ENCODE measurements around the gene A3GALT2.
A peak's percentile ranks its signal among the peaks of the same experiment; 100 is the strongest.

Gene A3GALT2

GRCh38 chr1:33326785-33327184, 5.9 kb upstream of the A3GALT2 start:
- H2BK15ac ChIP-seq (ENCODE audit: low read depth, poor library complexity, severe bottlenecking), result no peak overlapping the region
- H3K36me3 ChIP-seq (ENCODE audit: control insufficient read depth in 1 of 2, insufficient read depth in 2 of 2, low read depth in 1 of 2, low read length in 2 of 2), result peaks cover 82 to 100% of the 10 kb centered on the region in 2 experiments
- no peak overlapping the region for H3K4me2 ChIP-seq (ENCODE audit: low read length, poor library complexity, severe bottlenecking)
- WGBS, result 87% methylated on average over 8 of the region's 9 CpGs
- no peak overlapping the region for H3K9ac ChIP-seq (ENCODE audit: low read length)
- peak overlapping the region; percentile 34 for H3K27ac ChIP-seq (ENCODE audit: low read length, poor library complexity, severe bottlenecking)
- H3K14ac ChIP-seq (ENCODE audit: low read length in 2 of 2), result no peak overlapping the region
- no peak overlapping the region for H2BK12ac ChIP-seq (ENCODE audit: low read length in 2 of 2)
- H4K8ac ChIP-seq (ENCODE audit: low read length), result no peak overlapping the region
- no peak overlapping the region for H2AFZ ChIP-seq (ENCODE audit: low read depth, low read length)
- peaks cover 40% of the 10 kb centered on the region for H3K4me1 ChIP-seq (ENCODE audit: control insufficient read depth, insufficient read depth, low read depth, low read length)
- H3K9me3 ChIP-seq (ENCODE audit: control insufficient read depth, low read length), result no peaks in the 10 kb centered on the region
- H2BK5ac ChIP-seq (ENCODE audit: low read depth, low read length, poor library complexity, severe bottlenecking), result no peak overlapping the region
- no peak overlapping the region for H3K4me3 ChIP-seq (ENCODE audit: insufficient read depth in 1 of 2, low read depth in 1 of 2, low read length in 2 of 2)
- H3K18ac ChIP-seq (ENCODE audit: low read depth in 1 of 2, low read length in 2 of 2), result no peak overlapping the region
- DNase-seq, result no peak
- H3K79me1 ChIP-seq (replicated peaks; ENCODE audit: low read length, poor library complexity, severe bottlenecking), result peaks cover 21% of the 10 kb centered on the region
- H3K27me3 ChIP-seq (ENCODE audit: control insufficient read depth in 1 of 2, insufficient read depth in 1 of 2, low read length in 2 of 2), result no peaks in the 10 kb centered on the region
- no peak overlapping the region for H3K23ac ChIP-seq (ENCODE audit: low read length in 2 of 2)
- no peak overlapping the region for H2AK5ac ChIP-seq (ENCODE audit: low read length, severe bottlenecking)
- H4K91ac ChIP-seq (ENCODE audit: low read length), result no peak overlapping the region
- H3K4ac ChIP-seq (ENCODE audit: low read depth in 1 of 2, low read length in 2 of 2), result no peak overlapping the region
- no peak overlapping the region for H2BK120ac ChIP-seq (ENCODE audit: low read depth, low read length)

- Histone ChIP-seq H3K79me1 (replicated peaks; ENCODE audit: low read length, poor library complexity, severe bottlenecking) (peaks cover 21% of the 10 kb centered on the region), H3K4me3 (ENCODE audit: insufficient read depth in 1 of 2, low read depth in 1 of 2, low read length in 2 of 2) (no peak overlapping the region), H3K18ac (ENCODE audit: low read depth in 1 of 2, low read length in 2 of 2) (peak overlapping the region in 1 of 2 experiments; percentile 23), H3K4ac (ENCODE audit: low read depth in 1 of 2, low read length in 2 of 2) (no peak overlapping the region), H2BK5ac (ENCODE audit: low read depth, low read length, poor library complexity, severe bottlenecking) (no peak overlapping the region), H2AFZ (ENCODE audit: low read depth, low read length) (no peak overlapping the region), H2BK15ac (ENCODE audit: low read depth, poor library complexity, severe bottlenecking) (no peak overlapping the region), H2BK12ac (ENCODE audit: low read length in 2 of 2) (no peak overlapping the region), H3K4me1 (ENCODE audit: control insufficient read depth, insufficient read depth, low read depth, low read length) (peaks cover 33% of the 10 kb centered on the region), H4K91ac (ENCODE audit: low read length) (peak overlapping the region; percentile 7), H3K4me2 (ENCODE audit: low read length, poor library complexity, severe bottlenecking) (no peak overlapping the region), H3K9me3 (ENCODE audit: control insufficient read depth, low read length) (no peaks in the 10 kb centered on the region), H3K27me3 (ENCODE audit: control insufficient read depth in 1 of 2, insufficient read depth in 1 of 2, low read length in 2 of 2) (no peaks in the 10 kb centered on the region), H2BK120ac (ENCODE audit: low read depth, low read length) (no peak overlapping the region), H2AK5ac (ENCODE audit: low read length, severe bottlenecking) (no peak overlapping the region), H3K14ac (ENCODE audit: low read length in 2 of 2) (no peak overlapping the region), H3K9ac (ENCODE audit: low read length) (peak overlapping the region; percentile 3), H3K27ac (ENCODE audit: low read length, poor library complexity, severe bottlenecking) (no peak overlapping the region), H3K36me3 (ENCODE audit: control insufficient read depth in 1 of 2, insufficient read depth in 2 of 2, low read depth in 1 of 2, low read length in 2 of 2) (peaks cover 75 to 94% of the 10 kb centered on the region in 2 experiments), H3K23ac (ENCODE audit: low read length in 2 of 2) (no peak overlapping the region), H4K8ac (ENCODE audit: low read length) (no peak overlapping the region)
- DNase-seq, result no peak
- WGBS, result 94% methylated on average over 22 of the region's 22 CpGs
Observed at GRCh38 chr1:33324677-33325575, 4.0 kb upstream of the A3GALT2 start.

DNA sequence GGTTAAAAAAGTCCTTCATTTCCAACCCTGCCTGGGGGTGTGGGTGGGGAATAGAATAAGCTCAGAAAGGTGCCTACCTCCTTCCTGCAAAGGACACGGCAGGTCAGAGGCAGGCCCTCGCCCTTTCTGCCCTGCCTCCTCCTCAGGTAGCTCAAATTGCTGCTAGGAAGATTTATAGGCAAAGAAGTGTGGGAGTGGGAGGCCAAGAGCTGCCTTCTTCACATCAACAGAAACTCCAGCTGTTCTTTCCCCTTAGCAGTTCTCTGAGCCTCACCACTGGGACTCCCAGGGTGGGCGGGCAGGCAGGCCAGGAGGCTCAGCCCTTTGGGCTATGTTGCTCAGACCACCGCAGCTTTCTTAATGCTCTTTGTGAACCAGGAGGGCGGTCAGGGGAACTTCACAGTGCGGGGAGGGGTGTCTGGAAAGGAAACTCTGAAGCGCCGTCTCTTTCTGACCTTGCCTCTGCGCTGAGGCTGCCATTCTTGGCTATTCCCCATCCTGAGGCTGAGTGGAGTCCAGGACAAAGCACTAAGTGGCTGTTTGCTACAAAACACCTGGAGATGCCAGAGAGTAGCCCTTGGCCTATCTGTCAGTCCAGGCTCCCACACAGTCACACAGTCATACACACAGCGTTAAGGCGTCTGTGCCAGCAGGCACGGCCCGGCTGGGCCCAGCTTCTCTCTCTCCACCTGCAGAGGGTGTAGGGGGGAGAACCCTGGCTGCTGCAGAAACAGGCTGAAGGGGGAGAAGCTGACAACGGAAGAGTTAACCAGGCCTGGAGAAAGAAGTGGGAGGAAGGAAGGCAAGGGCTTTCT, 3.0 kb upstream of the A3GALT2 start:
- no peak overlapping the region for H2BK120ac ChIP-seq (ENCODE audit: low read depth, low read length)
- 91% methylated on average over 13 of the region's 14 CpGs for WGBS
- no peak overlapping the region for H4K91ac ChIP-seq (ENCODE audit: low read length)
- peaks cover 67 to 84% of the 10 kb centered on the region in 2 experiments for H3K36me3 ChIP-seq (ENCODE audit: control insufficient read depth in 1 of 2, insufficient read depth in 2 of 2, low read depth in 1 of 2, low read length in 2 of 2)
- no peak overlapping the region for H2BK12ac ChIP-seq (ENCODE audit: low read length in 2 of 2)
- no peak overlapping the region for H3K14ac ChIP-seq (ENCODE audit: low read length in 2 of 2)
- H3K9me3 ChIP-seq (ENCODE audit: control insufficient read depth, low read length), result no peaks in the 10 kb centered on the region
- H3K4me3 ChIP-seq (ENCODE audit: insufficient read depth in 1 of 2, low read depth in 1 of 2, low read length in 2 of 2), result no peak overlapping the region
- no peak overlapping the region for H2AK5ac ChIP-seq (ENCODE audit: low read length, severe bottlenecking)
- no peaks in the 10 kb centered on the region for H3K27me3 ChIP-seq (ENCODE audit: control insufficient read depth in 1 of 2, insufficient read depth in 1 of 2, low read length in 2 of 2)
- H3K9ac ChIP-seq (ENCODE audit: low read length), result peak overlapping the region; percentile 2
- no peak overlapping the region for H2AFZ ChIP-seq (ENCODE audit: low read depth, low read length)
- H3K4ac ChIP-seq (ENCODE audit: low read depth in 1 of 2, low read length in 2 of 2), result no peak overlapping the region
- H2BK5ac ChIP-seq (ENCODE audit: low read depth, low read length, poor library complexity, severe bottlenecking), result no peak overlapping the region
- peak overlapping the region; percentile 19 for H4K8ac ChIP-seq (ENCODE audit: low read length)
- H3K18ac ChIP-seq (ENCODE audit: low read depth in 1 of 2, low read length in 2 of 2), result peak overlapping the region in 1 of 2 experiments; percentile 26
- H3K27ac ChIP-seq (ENCODE audit: low read length, poor library complexity, severe bottlenecking), result no peak overlapping the region
- no peak overlapping the region for H3K4me2 ChIP-seq (ENCODE audit: low read length, poor library complexity, severe bottlenecking)
- H2BK15ac ChIP-seq (ENCODE audit: low read depth, poor library complexity, severe bottlenecking), result peak overlapping the region; percentile 30
- no peak for DNase-seq
- H3K23ac ChIP-seq (ENCODE audit: low read length in 2 of 2), result no peak overlapping the region
- peaks cover 27% of the 10 kb centered on the region for H3K4me1 ChIP-seq (ENCODE audit: control insufficient read depth, insufficient read depth, low read depth, low read length)
- peaks cover 19% of the 10 kb centered on the region for H3K79me1 ChIP-seq (replicated peaks; ENCODE audit: low read length, poor library complexity, severe bottlenecking)

All from mesenchymal stem cell (in vitro differentiated cells and primary cell).